Measurements from ENCODE around the gene GFOD2. TPM values are rescaled to one million over a fixed set of nuclear protein-coding genes. Genes with fewer than 3 reads are reported as not detected.
A peak's percentile ranks its signal among the peaks of the same experiment; 100 is the strongest.

Gene GFOD2
- total and polyA plus RNA-seq, 2 of the 13 experiments (the other 11 are each of a cell fraction or from before 2014, with no cell fraction given), result 11.1 to 17.2 TPM

DNA sequence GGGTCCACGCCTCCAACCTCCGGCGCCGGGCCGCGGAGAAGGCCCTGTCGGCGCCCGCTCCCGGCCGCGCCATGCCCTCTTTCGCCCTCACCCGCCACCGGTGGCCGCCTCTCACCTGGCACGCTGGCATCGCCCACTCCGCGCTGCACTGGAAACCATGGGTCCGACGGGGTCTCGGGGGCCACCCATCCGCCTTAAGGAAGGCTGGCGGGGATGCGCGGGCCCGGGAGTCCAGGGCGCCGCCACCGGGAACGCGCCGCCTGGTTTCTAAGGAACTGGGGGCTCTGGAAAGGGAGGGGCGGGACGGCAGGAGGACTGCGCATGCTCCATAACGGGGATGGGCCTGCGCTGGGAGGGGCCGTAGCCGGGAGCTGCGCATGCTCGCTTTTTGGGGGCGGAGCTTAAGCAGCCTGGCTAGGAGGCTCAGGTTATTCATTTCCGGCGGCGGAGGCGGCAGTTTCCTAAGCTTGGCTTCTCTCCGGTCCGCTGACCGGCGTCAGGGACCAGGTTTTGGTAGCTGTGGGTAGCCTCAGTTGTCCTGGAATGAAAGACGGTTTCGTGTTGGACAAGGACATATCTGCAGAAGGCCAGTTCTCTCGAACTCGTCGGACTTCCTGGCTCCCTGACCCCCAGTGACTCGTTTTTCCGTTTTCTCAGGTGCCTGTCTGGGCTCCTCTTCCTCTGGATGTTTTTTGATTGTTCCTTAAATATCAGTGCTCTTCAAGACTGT, at the start of gene GFOD2 (continued):
- 0 out of 2 replicates have a peak, but pooled peaks have one; percentile 66 for TF ChIP-seq ZNF607 (CRISPR knock-in tag; IDR thresholded peaks at IDR 0.05; ENCODE audit: borderline replicate concordance)
- TF ChIP-seq ZNF75D (CRISPR knock-in tag; IDR thresholded peaks at IDR 0.05; ENCODE audit: borderline replicate concordance), result no peak
- no peak; the same call in 1 of the 2 replicates for TF ChIP-seq NFE2L2 (IDR thresholded peaks at IDR 0.05; ENCODE audit: low read length)
- 0 out of 2 replicates have a peak, but pooled peaks have one; percentile 79 for TF ChIP-seq ZNF20 (CRISPR knock-in tag; IDR thresholded peaks at IDR 0.05)
- no peak for TF ChIP-seq CENPX (CRISPR knock-in tag; IDR thresholded peaks at IDR 0.05)
- TF ChIP-seq, protein P1, sequence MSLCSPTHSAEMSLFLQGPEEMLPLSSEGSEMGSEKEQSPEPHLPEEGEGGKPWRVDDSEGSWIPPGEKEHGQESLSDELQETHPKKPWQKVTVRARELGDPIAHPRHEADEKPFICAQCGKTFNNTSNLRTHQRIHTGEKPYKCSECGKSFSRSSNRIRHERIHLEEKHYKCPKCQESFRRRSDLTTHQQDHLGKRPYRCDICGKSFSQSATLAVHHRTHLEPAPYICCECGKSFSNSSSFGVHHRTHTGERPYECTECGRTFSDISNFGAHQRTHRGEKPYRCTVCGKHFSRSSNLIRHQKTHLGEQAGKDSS (CRISPR knock-in tag; IDR thresholded peaks at IDR 0.05; ENCODE audit: borderline replicate concordance, low read depth), result no peak; the same call in 1 of the 2 replicates
- peak; percentile 83 for TF ChIP-seq THAP11 (CRISPR knock-in tag; IDR thresholded peaks at IDR 0.05)
- TF ChIP-seq, protein P2, sequence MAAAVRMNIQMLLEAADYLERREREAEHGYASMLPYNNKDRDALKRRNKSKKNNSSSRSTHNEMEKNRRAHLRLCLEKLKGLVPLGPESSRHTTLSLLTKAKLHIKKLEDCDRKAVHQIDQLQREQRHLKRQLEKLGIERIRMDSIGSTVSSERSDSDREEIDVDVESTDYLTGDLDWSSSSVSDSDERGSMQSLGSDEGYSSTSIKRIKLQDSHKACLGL (CRISPR knock-in tag; IDR thresholded peaks at IDR 0.05), result peak; percentile 95
- peak; percentile 85; the same call in 1 of the 2 replicates for TF ChIP-seq BRCA1 (CRISPR knock-in tag; IDR thresholded peaks at IDR 0.05)
- no peak for TF ChIP-seq ZNF326 (CRISPR knock-in tag; IDR thresholded peaks at IDR 0.05; ENCODE audit: borderline replicate concordance)
- TF ChIP-seq POLR2G (IDR thresholded peaks at IDR 0.05; ENCODE audit: low read depth, low read length), result peak; percentile 98
- no peak for TF ChIP-seq ZNF569 (CRISPR knock-in tag; IDR thresholded peaks at IDR 0.05; ENCODE audit: borderline replicate concordance)
- TF ChIP-seq TBX3 (IDR thresholded peaks at IDR 0.05; ENCODE audit: borderline replicate concordance), result no peak
- TF ChIP-seq REXO4 (CRISPR knock-in tag; IDR thresholded peaks at IDR 0.05; ENCODE audit: borderline replicate concordance), result no peak
- peak; percentile 85; the same call in 1 of the 2 replicates for TF ChIP-seq ZSCAN9 (CRISPR knock-in tag; IDR thresholded peaks at IDR 0.05; ENCODE audit: borderline replicate concordance)
- TF ChIP-seq TP53 (CRISPR knock-in tag; conservative IDR thresholded peaks at IDR 0.05), result no peak; the same call in 1 of the 2 replicates
- TF ChIP-seq GTF3A (CRISPR knock-in tag; conservative IDR thresholded peaks at IDR 0.05), result no peak
- TF ChIP-seq FOXC1 (CRISPR knock-in tag; IDR thresholded peaks at IDR 0.05; ENCODE audit: borderline replicate concordance), result peak; percentile 56
- no peak for TF ChIP-seq ZNF30 (CRISPR knock-in tag; IDR thresholded peaks at IDR 0.05)
- TF ChIP-seq HOXA3 (CRISPR knock-in tag; IDR thresholded peaks at IDR 0.05), result peak; percentile 51
- TF ChIP-seq, protein P3, sequence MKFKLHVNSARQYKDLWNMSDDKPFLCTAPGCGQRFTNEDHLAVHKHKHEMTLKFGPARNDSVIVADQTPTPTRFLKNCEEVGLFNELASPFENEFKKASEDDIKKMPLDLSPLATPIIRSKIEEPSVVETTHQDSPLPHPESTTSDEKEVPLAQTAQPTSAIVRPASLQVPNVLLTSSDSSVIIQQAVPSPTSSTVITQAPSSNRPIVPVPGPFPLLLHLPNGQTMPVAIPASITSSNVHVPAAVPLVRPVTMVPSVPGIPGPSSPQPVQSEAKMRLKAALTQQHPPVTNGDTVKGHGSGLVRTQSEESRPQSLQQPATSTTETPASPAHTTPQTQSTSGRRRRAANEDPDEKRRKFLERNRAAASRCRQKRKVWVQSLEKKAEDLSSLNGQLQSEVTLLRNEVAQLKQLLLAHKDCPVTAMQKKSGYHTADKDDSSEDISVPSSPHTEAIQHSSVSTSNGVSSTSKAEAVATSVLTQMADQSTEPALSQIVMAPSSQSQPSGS (CRISPR knock-in tag; IDR thresholded peaks at IDR 0.05), result peak; percentile 25; the same call in 1 of the 2 replicates
- peak; percentile 45; the same call in 1 of the 2 replicates for TF ChIP-seq ZNF230 (CRISPR knock-in tag; IDR thresholded peaks at IDR 0.05)
- TF ChIP-seq, protein P4, sequence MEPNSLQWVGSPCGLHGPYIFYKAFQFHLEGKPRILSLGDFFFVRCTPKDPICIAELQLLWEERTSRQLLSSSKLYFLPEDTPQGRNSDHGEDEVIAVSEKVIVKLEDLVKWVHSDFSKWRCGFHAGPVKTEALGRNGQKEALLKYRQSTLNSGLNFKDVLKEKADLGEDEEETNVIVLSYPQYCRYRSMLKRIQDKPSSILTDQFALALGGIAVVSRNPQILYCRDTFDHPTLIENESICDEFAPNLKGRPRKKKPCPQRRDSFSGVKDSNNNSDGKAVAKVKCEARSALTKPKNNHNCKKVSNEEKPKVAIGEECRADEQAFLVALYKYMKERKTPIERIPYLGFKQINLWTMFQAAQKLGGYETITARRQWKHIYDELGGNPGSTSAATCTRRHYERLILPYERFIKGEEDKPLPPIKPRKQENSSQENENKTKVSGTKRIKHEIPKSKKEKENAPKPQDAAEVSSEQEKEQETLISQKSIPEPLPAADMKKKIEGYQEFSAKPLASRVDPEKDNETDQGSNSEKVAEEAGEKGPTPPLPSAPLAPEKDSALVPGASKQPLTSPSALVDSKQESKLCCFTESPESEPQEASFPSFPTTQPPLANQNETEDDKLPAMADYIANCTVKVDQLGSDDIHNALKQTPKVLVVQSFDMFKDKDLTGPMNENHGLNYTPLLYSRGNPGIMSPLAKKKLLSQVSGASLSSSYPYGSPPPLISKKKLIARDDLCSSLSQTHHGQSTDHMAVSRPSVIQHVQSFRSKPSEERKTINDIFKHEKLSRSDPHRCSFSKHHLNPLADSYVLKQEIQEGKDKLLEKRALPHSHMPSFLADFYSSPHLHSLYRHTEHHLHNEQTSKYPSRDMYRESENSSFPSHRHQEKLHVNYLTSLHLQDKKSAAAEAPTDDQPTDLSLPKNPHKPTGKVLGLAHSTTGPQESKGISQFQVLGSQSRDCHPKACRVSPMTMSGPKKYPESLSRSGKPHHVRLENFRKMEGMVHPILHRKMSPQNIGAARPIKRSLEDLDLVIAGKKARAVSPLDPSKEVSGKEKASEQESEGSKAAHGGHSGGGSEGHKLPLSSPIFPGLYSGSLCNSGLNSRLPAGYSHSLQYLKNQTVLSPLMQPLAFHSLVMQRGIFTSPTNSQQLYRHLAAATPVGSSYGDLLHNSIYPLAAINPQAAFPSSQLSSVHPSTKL (CRISPR knock-in tag; IDR thresholded peaks at IDR 0.05), result peak; percentile 50
- TF ChIP-seq, protein P5, sequence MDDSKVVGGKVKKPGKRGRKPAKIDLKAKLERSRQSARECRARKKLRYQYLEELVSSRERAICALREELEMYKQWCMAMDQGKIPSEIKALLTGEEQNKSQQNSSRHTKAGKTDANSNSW (CRISPR knock-in tag; IDR thresholded peaks at IDR 0.05; ENCODE audit: borderline replicate concordance), result no peak
